Measurements from ENCODE around the gene KIAA1328.

GRCh38 chr18:37275237-37275741 is 446.4 kb downstream of the KIAA1328 start:
- TF ChIP-seq CTCF (IDR thresholded peaks at IDR 0.05) (no peak), POLR2A (IDR thresholded peaks at IDR 0.05) (no peak)

All from Peyer's patch (tissue), 4 donors.